OCI-LY3 (cell line): Measurements from ENCODE around the gene IL16.
A peak's percentile ranks its signal among the peaks of the same experiment; 100 is the strongest.

Experiments
- H2AFZ ChIP-seq: fragments of 200-600, 300-600 bp; shearing (Covaris generic); 2 replicates; pipeline ENCODE4 v1.6.0; 2014; ENCODE audit warnings: antibody characterized with exemption, low read depth, low read length
- H3K27ac ChIP-seq: fragments of 200-600, 300-600 bp; sonication (generic); 2 replicates; pipeline ENCODE4 v1.5.1; 2014; ENCODE audit warnings: mild to moderate bottlenecking, low read length, moderate library complexity, mixed read lengths
- H3K27me3 ChIP-seq: fragments of 200-600, 300-600 bp; sonication (generic); 2 replicates; pipeline ENCODE4 v1.6.1; 2014; ENCODE audit warnings: low read depth, low read length, mixed read lengths
- H3K36me3 ChIP-seq: fragments of 200-600, 300-600 bp; sonication (generic); replicated peaks from 2 replicates; pipeline ENCODE3; 2014; ENCODE audit warnings: low read depth, low read length, mixed read lengths
- H3K4me1 ChIP-seq: fragments of 300-600, 200-600 bp; sonication (generic); 2 replicates; pipeline ENCODE4 v1.6.1; 2014; ENCODE audit warnings: low read length, mixed read lengths
- H3K4me2 ChIP-seq: fragments of 200-600, 300-600 bp; sonication (generic); 2 replicates; pipeline ENCODE4 v1.6.1; 2014; ENCODE audit warnings: low read length, mixed read lengths
- H3K4me3 ChIP-seq: fragments of 300-600, 200-600 bp; sonication (generic); 2 replicates; pipeline ENCODE4 v1.5.1; 2014; ENCODE audit warnings: antibody characterized with exemption, mild to moderate bottlenecking, low read length, moderate library complexity
- H3K79me2 ChIP-seq: fragments of 300-600, 200-600 bp; shearing (Covaris generic); 2 replicates; pipeline ENCODE4 v1.6.1; 2014; ENCODE audit warnings: mild to moderate bottlenecking, low read length, mixed read lengths
- H3K9ac ChIP-seq: fragments of 300-600, 200-600 bp; shearing (Covaris generic); 2 replicates; pipeline ENCODE4 v1.6.0; 2014; ENCODE audit warnings: mild to moderate bottlenecking, low read length, moderate library complexity
- H3K9me3 ChIP-seq: fragments of 200-600, 300-600 bp; shearing (Covaris generic); 2 replicates; pipeline ENCODE4 v1.6.1; 2014; ENCODE audit warnings: low read length, mixed read lengths; ENCODE audit not compliant: insufficient read depth
- H4K20me1 ChIP-seq: fragments of 200-600, 300-600 bp; sonication (generic); 2 replicates; pipeline ENCODE4 v1.6.1; 2016; ENCODE audit warnings: low read length, mixed read lengths; ENCODE audit not compliant: insufficient read depth
- EZH2phosphoT487 ChIP-seq: fragments of 200-600 bp; shearing (Covaris generic); IDR thresholded peaks from 2 replicates; pipeline ENCODE4 v1.6.1; 2018; ENCODE audit warnings: antibody characterized with exemption, mixed run types, low read depth
- TF ChIP-seq, protein P1 (sequence below): fragments of 200-600, 300-600 bp; sonication (generic); IDR thresholded peaks from 2 replicates; pipeline ENCODE4 v1.5.1; 2014; ENCODE audit warnings: antibody characterized with exemption, low read length, low read depth

The IL16 gene

DNA sequence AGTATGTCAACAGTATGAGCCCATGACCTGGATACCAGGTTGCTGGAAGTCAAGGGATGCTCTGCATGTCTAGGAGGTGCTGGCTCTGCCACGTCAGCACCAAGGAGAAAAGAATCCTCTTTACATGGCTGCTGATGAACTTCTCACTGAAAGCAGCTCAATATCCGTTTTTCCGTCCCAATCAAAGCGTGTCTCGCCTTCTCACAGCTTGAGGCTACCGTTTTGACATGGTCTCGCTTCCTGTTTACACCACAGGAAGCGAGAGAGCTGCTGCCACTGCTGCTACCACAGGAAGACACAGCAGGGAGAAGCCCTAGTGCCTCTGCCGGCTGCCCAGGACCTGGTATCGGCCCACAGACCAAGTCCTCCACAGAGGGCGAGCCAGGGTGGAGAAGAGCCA, 100.0 kb downstream of the IL16 start:
- peak overlapping the region; percentile 86 for H3K4me3 ChIP-seq
- no peaks in the 10 kb centered on the region for H3K9me3 ChIP-seq
- no peak for TF ChIP-seq EZH2phosphoT487
- TF ChIP-seq, protein P1, sequence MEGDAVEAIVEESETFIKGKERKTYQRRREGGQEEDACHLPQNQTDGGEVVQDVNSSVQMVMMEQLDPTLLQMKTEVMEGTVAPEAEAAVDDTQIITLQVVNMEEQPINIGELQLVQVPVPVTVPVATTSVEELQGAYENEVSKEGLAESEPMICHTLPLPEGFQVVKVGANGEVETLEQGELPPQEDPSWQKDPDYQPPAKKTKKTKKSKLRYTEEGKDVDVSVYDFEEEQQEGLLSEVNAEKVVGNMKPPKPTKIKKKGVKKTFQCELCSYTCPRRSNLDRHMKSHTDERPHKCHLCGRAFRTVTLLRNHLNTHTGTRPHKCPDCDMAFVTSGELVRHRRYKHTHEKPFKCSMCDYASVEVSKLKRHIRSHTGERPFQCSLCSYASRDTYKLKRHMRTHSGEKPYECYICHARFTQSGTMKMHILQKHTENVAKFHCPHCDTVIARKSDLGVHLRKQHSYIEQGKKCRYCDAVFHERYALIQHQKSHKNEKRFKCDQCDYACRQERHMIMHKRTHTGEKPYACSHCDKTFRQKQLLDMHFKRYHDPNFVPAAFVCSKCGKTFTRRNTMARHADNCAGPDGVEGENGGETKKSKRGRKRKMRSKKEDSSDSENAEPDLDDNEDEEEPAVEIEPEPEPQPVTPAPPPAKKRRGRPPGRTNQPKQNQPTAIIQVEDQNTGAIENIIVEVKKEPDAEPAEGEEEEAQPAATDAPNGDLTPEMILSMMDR = no peak
- H4K20me1 ChIP-seq = no peaks in the 10 kb centered on the region
- peaks cover 90% of the 10 kb centered on the region for H3K4me1 ChIP-seq
- peak overlapping the region; percentile 83 for H3K4me2 ChIP-seq
- no peak overlapping the region for H2AFZ ChIP-seq
- peaks cover 92% of the 10 kb centered on the region for H3K79me2 ChIP-seq
- peak overlapping the region; percentile 98 for H3K27ac ChIP-seq
- no peaks in the 10 kb centered on the region for H3K27me3 ChIP-seq
- H3K36me3 ChIP-seq = peaks cover 47% of the 10 kb centered on the region
- peak overlapping the region; percentile 100 for H3K9ac ChIP-seq

DNA sequence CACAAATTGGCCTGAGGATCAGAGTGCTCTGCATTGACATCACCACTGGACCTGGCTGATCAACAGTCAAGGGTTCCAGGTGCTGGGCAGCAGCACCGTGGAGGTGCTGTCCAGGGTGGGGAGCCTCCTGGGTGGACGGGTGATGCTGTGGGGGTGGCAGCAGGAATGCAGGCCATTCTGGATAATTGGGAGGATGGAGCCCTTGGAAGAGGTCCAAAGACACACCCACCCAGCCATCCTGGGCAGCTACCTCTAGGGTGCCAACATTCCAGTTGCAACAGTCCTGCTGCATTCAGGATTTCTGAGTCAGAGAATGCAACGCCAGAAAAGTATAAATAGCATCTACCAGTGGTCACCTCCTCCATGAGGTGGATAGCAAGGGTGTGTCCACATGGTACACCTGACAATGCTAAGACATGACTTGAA, 100.5 kb downstream of the IL16 start:
- Histone ChIP-seq H3K9ac (peak overlapping the region; percentile 100), H4K20me1 (no peaks in the 10 kb centered on the region), H3K27ac (peak overlapping the region; percentile 98), H3K4me1 (peaks cover 88% of the 10 kb centered on the region), H3K36me3 (peaks cover 49% of the 10 kb centered on the region), H2AFZ (no peak overlapping the region), H3K79me2 (peaks cover 92% of the 10 kb centered on the region), H3K9me3 (no peaks in the 10 kb centered on the region), H3K4me2 (peak overlapping the region; percentile 83), H3K27me3 (no peaks in the 10 kb centered on the region), H3K4me3 (peak overlapping the region; percentile 86)
- TF ChIP-seq, protein P1 = no peak
- TF ChIP-seq EZH2phosphoT487 = no peak

DNA sequence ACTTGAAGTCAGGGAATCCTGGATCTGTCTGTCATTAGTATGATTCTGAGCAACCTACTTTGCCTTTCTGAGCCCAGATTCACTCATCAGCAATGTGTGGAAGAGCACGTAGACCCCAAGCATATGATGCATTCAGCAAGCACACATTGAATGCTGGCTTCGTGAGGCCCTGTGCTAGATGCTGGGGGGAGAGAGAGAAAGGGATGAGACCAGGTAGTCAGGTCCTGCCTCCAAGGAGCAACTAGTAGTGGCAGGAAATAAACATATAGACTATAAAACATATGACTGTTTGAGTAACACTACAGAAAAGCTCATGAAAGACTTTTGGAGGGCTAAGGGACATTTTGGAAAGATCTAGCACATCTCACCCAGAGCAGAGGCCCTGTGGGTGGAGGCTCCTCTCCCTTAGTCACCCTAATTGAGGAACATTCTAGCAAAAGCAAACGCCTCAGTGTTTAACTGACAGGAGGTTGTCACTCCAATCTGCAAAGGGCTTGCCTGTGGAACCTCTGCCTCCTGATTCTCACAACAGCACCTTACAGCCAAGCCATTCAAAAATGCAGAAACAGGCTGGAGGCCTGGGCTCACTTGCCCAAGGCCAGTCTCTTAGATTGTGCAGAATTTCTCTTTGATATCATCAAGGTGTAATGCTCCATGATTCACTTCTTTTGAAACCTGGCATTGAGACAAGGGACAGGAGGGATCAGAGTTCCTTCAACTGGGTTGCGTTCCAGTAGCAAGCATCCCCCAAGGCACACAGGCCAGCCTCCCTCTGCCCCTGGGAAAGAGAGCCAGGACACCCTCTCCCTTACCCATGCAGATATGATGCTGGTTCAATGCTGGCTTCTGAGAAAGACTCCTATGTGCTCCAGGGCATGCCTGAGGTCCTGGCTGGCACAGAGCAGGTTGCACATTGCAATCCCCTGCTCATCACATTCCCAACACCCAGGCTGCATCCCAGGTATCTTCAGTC, 101.2 kb downstream of the IL16 start:
- no peaks in the 10 kb centered on the region for H3K9me3 ChIP-seq
- H3K79me2 ChIP-seq = peaks cover 92% of the 10 kb centered on the region
- no peaks in the 10 kb centered on the region for H4K20me1 ChIP-seq
- H3K4me3 ChIP-seq = peak overlapping the region; percentile 86
- peak overlapping the region; percentile 100 for H3K9ac ChIP-seq
- no peaks in the 10 kb centered on the region for H3K27me3 ChIP-seq
- H3K4me1 ChIP-seq = peaks cover 90% of the 10 kb centered on the region
- H3K36me3 ChIP-seq = peaks cover 56% of the 10 kb centered on the region
- no peak overlapping the region for H2AFZ ChIP-seq
- H3K27ac ChIP-seq = peak overlapping the region; percentile 98
- H3K4me2 ChIP-seq = peak overlapping the region; percentile 83
- TF ChIP-seq, protein P1 = no peak
- TF ChIP-seq EZH2phosphoT487 = no peak

DNA sequence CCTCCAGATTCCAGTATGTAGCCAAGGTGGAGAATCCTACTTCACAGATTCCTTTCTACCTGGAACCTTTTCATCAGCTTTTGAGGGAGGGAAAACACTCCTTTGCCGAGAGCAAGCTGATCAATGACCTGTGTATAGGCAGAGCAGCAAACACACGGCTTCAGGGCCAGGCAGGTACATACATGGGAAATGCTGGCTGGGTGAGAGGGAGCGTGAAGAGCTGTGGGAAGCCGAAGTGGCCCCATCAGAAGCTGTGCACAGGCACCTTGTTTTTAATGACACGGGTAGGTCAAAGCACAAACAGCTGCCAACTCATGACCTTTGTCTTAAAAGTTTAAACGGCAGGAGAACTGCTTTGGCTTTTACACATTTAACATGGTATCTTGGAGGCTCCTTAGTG, 101.9 kb downstream of the IL16 start:
- peaks cover 3% of the 10 kb centered on the region; the same call in 1 of the 2 replicates for H4K20me1 ChIP-seq
- H3K9me3 ChIP-seq = no peaks in the 10 kb centered on the region
- TF ChIP-seq, protein P1 = no peak
- TF ChIP-seq EZH2phosphoT487 = no peak
- no peak overlapping the region for H2AFZ ChIP-seq
- peaks cover 90% of the 10 kb centered on the region for H3K4me1 ChIP-seq
- H3K4me3 ChIP-seq = peak overlapping the region; percentile 86
- peaks cover 63% of the 10 kb centered on the region for H3K36me3 ChIP-seq
- H3K4me2 ChIP-seq = peak overlapping the region; percentile 83
- H3K79me2 ChIP-seq = peaks cover 95% of the 10 kb centered on the region
- H3K9ac ChIP-seq = peak overlapping the region; percentile 100
- H3K27me3 ChIP-seq = no peaks in the 10 kb centered on the region
- peak overlapping the region; percentile 98 for H3K27ac ChIP-seq
